SK-N-SH treated with all-trans-retinoic acid at 6 μM for 48 hours (cell line): ENCODE measurements around the gene DPM3.
"Not testable (repeated sequence)": the region's sequence is repeated elsewhere in the genome, so short reads cannot be mapped to it uniquely, and the experiment has no call there.

Experiments used
- ATAC-seq: fragments of 200-7000 bp; cut with Tn5 transposase; 3 replicates; pipeline ENCODE4 v1.9.1; 2020; ENCODE audit warnings: mild to moderate bottlenecking, moderate library complexity
- ARNTL ChIP-seq: fragments of 450-650 bp; formaldehyde crosslinking; IDR thresholded peaks from 2 replicates; pipeline ENCODE4 v1.5.0; 2020; ENCODE audit warnings: low read depth, mild to moderate bottlenecking, moderate library complexity, borderline replicate concordance
- CSDC2 ChIP-seq: fragments of 250-450 bp; sonication (Bioruptor Pico); IDR thresholded peaks from 2 replicates; pipeline ENCODE4 v1.5.0; 2020; ENCODE audit warnings: mild to moderate bottlenecking, moderate library complexity
- CSRNP3 ChIP-seq: fragments of 250-450 bp; sonication (Bioruptor Pico); IDR thresholded peaks from 2 replicates; pipeline ENCODE4 v1.5.1; 2021; ENCODE audit warnings: mild to moderate bottlenecking, moderate library complexity
- GLIS3 ChIP-seq: fragments of 250-450 bp; sonication (Bioruptor Pico); IDR thresholded peaks from 2 replicates; pipeline ENCODE4 v1.5.0; 2020; ENCODE audit warnings: mild to moderate bottlenecking, moderate library complexity
- ISL1 ChIP-seq: fragments of 250-450 bp; sonication (Bioruptor Pico); IDR thresholded peaks from 2 replicates; pipeline ENCODE4 v2.1.2; 2022; ENCODE audit warnings: mild to moderate bottlenecking, moderate library complexity
- OSR1 ChIP-seq: fragments of 250-450 bp; sonication (Bioruptor Pico); IDR thresholded peaks from 2 replicates; pipeline ENCODE4 v1.8.0; 2022; ENCODE audit warnings: moderate library complexity, mild to moderate bottlenecking, inconsistent platforms
- PATZ1 ChIP-seq: fragments of 250-450 bp; sonication (Bioruptor Pico); IDR thresholded peaks from 2 replicates; pipeline ENCODE4 v1.8.0; 2020; ENCODE audit warnings: mild to moderate bottlenecking, moderate library complexity, borderline replicate concordance
- POU6F1 ChIP-seq: fragments of 250-450 bp; sonication (Bioruptor Pico); IDR thresholded peaks from 2 replicates; pipeline ENCODE4 v1.8.0; 2021; ENCODE audit warnings: low read depth, mild to moderate bottlenecking, moderate library complexity, borderline replicate concordance
- PPARA ChIP-seq: fragments of 250-450 bp; sonication (Bioruptor Pico); IDR thresholded peaks from 2 replicates; pipeline ENCODE4 v1.5.0; 2020; ENCODE audit warnings: mild to moderate bottlenecking, borderline replicate concordance
- RARB ChIP-seq: fragments of 250-450 bp; sonication (Bioruptor Pico); IDR thresholded peaks from 2 replicates; pipeline ENCODE4 v1.8.0; 2021; ENCODE audit warnings: mild to moderate bottlenecking, moderate library complexity
- TCF4 ChIP-seq: fragments of 250-450 bp; sonication (Bioruptor Pico); IDR thresholded peaks from 2 replicates; pipeline ENCODE4 v1.8.0; 2021; ENCODE audit warnings: mild to moderate bottlenecking, moderate library complexity, borderline replicate concordance
- TOX ChIP-seq: fragments of 250-450 bp; sonication (Bioruptor Pico); IDR thresholded peaks from 2 replicates; pipeline ENCODE4 v1.8.0; 2021; ENCODE audit warnings: mild to moderate bottlenecking, moderate library complexity, borderline replicate concordance
- TSHZ2 ChIP-seq: fragments of 250-450 bp; sonication (Bioruptor Pico); IDR thresholded peaks from 2 replicates; pipeline ENCODE4 v1.5.0; 2020; ENCODE audit warnings: mild to moderate bottlenecking, moderate library complexity
- ZC3H10 ChIP-seq: fragments of 250-450 bp; sonication (Bioruptor Pico); IDR thresholded peaks from 2 replicates; pipeline ENCODE4 v1.5.1; 2021; ENCODE audit warnings: mild to moderate bottlenecking, moderate library complexity
- ZFP30 ChIP-seq: fragments of 450-650 bp; formaldehyde crosslinking; IDR thresholded peaks from 2 replicates; pipeline ENCODE4 v1.5.0; 2022; ENCODE audit warnings: mild to moderate bottlenecking, moderate library complexity
- ZNF565 ChIP-seq: fragments of 450-650 bp; formaldehyde crosslinking; conservative IDR thresholded peaks from 2 replicates; pipeline ENCODE4 v1.5.0; 2020; ENCODE audit warnings: low read depth, mild to moderate bottlenecking, moderate library complexity
- ZNF70 ChIP-seq: fragments of 450-650 bp; formaldehyde crosslinking; IDR thresholded peaks from 2 replicates; pipeline ENCODE4 v1.5.0; 2020; ENCODE audit warnings: mild to moderate bottlenecking, moderate library complexity
- ZNF8 ChIP-seq: fragments of 450-650 bp; formaldehyde crosslinking; IDR thresholded peaks from 2 replicates; pipeline ENCODE4 v1.5.0; 2020; ENCODE audit warnings: mild to moderate bottlenecking, moderate library complexity

The DPM3 gene

GRCh38 chr1:155166471-155167165, 26.3 kb upstream of the DPM3 start:
- no peak for ATAC-seq
- TF ChIP-seq ZNF8 (CRISPR knock-in tag) = no peak
- no peak for TF ChIP-seq TSHZ2 (CRISPR knock-in tag)
- TF ChIP-seq PPARA = no peak
- TF ChIP-seq ZNF70 (CRISPR knock-in tag) = no peak
- TF ChIP-seq TOX = no peak
- TF ChIP-seq TCF4 (CRISPR knock-in tag) = no peak
- TF ChIP-seq OSR1 (CRISPR knock-in tag) = no peak

GRCh38 chr1:155166051-155166470, 25.7 kb upstream of the DPM3 start:
- no peak for ATAC-seq
- TF ChIP-seq TCF4 (CRISPR knock-in tag) (no peak), ZNF70 (CRISPR knock-in tag) (no peak), CSDC2 (CRISPR knock-in tag) (no peak), TOX (no peak), RARB (CRISPR knock-in tag) (no peak), CSRNP3 (CRISPR knock-in tag) (no peak), ISL1 (CRISPR knock-in tag) (no peak), ZFP30 (CRISPR knock-in tag) (no peak)

- ATAC-seq = not testable (repeated sequence)
These were observed 24.3 kb upstream of the DPM3 start for GRCh38 chr1:155164625-155165024.

- ATAC-seq = not testable (repeated sequence)
These were observed 23.5 kb upstream of the DPM3 start for GRCh38 chr1:155163785-155164184.

- ATAC-seq = not testable (repeated sequence)
These were observed 22.3 kb upstream of the DPM3 start for GRCh38 chr1:155162631-155163030.

- ATAC-seq = no peak; the same call in 2 of the 3 replicates
- no peak for TF ChIP-seq OSR1 (CRISPR knock-in tag)
- no peak for TF ChIP-seq TSHZ2 (CRISPR knock-in tag)
- TF ChIP-seq ISL1 (CRISPR knock-in tag) = no peak
- TF ChIP-seq GLIS3 (CRISPR knock-in tag) = no peak
These were observed 19.8 kb upstream of the DPM3 start for GRCh38 chr1:155160128-155160527.

GRCh38 chr1:155158991-155159390, 18.7 kb upstream of the DPM3 start:
- no peak for ATAC-seq
- TF ChIP-seq PATZ1 (CRISPR knock-in tag) (no peak), ZFP30 (CRISPR knock-in tag) (no peak), ZC3H10 (CRISPR knock-in tag) (no peak), CSRNP3 (CRISPR knock-in tag) (no peak), TCF4 (CRISPR knock-in tag) (no peak), CSDC2 (CRISPR knock-in tag) (no peak), ZNF565 (CRISPR knock-in tag) (no peak), RARB (CRISPR knock-in tag) (no peak), ARNTL (CRISPR knock-in tag) (no peak), POU6F1 (CRISPR knock-in tag) (no peak)
